IPS DF 6.9 (cell line): ENCODE data around the gene PYGB.

Experiments
- DNase-seq: peaks from one replicate; pipeline ENCODE4 v3.0.0-alpha.2; 2013; ENCODE audit warnings: low read depth, low spot score
- H3K27ac ChIP-seq: one replicate; pipeline ENCODE4 v1.5.1; 2013; ENCODE audit warnings: low read length, control low read depth
- H3K27me3 ChIP-seq: 2 replicates; pipeline ENCODE4 v1.6.1; 2013; ENCODE audit warnings: mild to moderate bottlenecking, low read length; ENCODE audit not compliant: control insufficient read depth, insufficient read depth
- H3K36me3 ChIP-seq: 2 replicates; pipeline ENCODE4 v1.6.1; 2013; ENCODE audit warnings: low read length; ENCODE audit not compliant: control insufficient read depth, insufficient read depth
- H3K4me1 ChIP-seq: 2 replicates; pipeline ENCODE4 v1.6.1; 2013; ENCODE audit warnings: low read length; ENCODE audit not compliant: control insufficient read depth, insufficient read depth
- H3K4me3 ChIP-seq: 2 replicates; pipeline ENCODE4 v1.5.1; 2013; ENCODE audit warnings: mild to moderate bottlenecking, low read length
- H3K9me3 ChIP-seq: 2 replicates; pipeline ENCODE4 v1.6.1; 2013; ENCODE audit warnings: low read length, inconsistent platforms; ENCODE audit not compliant: control insufficient read depth, insufficient read depth
- WGBS: extraction: QIAGEN DNeasy Blood & Tissue Kit; methylation state at CpG from one replicate; pipeline ENCODE4 v1.1.7; 2013; ENCODE audit warnings: mixed read lengths, missing lambda C conversion rate; ENCODE audit not compliant: insufficient read length, insufficient coverage; 5-methylcytosine and 5-hydroxymethylcytosine counted together

Gene PYGB

DNA sequence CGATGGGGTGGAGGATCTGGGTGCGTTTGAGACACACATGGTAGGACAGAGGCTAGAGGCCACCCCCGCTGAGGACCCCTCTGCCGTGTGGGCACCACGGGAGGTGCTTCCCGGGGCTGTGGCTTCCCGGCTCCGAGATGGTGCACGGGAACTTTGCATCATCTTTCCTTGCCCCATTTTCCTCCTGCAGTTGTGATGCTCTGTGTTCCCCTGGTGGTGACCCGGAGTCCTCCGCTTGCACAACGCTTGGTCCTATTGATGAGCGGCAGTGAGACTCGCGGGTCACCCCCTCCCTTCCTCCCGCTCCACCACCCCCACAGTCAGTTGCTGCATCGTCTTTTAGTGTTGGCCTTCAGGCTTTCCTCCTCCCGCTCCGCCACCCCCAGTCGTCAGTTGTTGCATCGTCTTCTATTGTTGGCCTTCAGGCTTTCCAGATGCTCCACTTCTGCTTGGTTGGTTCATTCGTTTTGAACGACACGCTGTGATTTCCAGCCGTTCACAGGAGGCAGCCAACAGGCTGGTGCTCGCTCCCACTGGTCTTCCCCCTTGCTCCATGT is 37.3 kb downstream of the PYGB start:
- Histone ChIP-seq H3K9me3 (no peaks in the 10 kb centered on the region), H3K4me1 (no peaks in the 10 kb centered on the region; the same call in 1 of the 2 replicates), H3K36me3 (peaks cover 30% of the 10 kb centered on the region), H3K27ac (no peak overlapping the region), H3K4me3 (no peak overlapping the region), H3K27me3 (no peaks in the 10 kb centered on the region)
- no peak for DNase-seq
- WGBS: no CpG with 5 or more reads among the region's 26 CpGs

DNA sequence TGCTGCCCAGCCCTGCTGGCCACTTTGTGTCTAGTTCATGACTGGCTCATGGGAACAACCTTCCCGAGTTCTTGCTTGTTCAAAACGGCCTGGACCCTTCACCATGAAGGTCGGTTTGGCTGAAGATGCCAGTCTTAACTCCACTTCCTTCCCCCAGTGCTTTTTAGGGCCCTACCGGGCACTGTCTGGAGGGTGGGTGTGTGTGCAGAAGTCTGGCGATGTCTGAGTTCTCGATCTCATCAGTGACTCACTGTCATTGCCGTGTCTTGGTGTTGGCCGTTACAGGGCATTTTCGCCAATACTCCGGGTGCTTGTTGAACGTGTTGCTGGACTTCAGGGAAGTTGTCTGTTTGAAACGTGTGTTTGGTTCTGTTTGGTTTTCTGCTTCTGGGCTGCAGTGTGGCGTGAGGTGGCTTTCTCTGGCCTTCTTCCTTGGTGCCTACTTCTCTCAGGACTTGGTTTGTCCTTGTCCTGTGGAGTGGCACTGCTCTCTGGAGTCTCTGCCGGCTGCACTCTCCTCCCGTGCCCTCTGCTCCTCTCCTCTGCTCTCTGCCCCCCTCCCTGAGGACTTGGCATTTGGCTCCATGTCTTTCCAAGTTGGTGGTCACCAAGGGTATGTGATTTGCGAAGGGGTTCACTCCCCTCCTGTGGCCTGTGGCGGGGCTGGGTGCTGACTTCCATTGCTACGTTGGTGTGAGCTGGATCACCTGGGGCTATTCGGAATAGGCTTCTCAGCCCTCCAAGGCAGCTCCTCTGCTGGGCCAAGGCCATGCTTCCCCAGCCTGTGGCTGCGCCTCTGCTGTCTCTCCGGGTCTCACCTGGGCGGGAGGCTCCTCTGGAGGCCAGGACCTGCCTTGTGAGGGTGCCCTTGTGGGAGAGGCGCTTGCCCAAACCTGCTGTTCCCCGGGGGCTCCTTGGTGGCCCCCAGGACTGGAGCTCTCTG is 38.2 kb downstream of the PYGB start:
- no peak for DNase-seq
- WGBS: no CpG with 5 or more reads among the region's 24 CpGs
- Histone ChIP-seq H3K4me1 (no peaks in the 10 kb centered on the region; the same call in 1 of the 2 replicates), H3K27me3 (no peaks in the 10 kb centered on the region), H3K4me3 (no peak overlapping the region), H3K27ac (no peak overlapping the region), H3K36me3 (peaks cover 37% of the 10 kb centered on the region), H3K9me3 (no peaks in the 10 kb centered on the region)

DNA sequence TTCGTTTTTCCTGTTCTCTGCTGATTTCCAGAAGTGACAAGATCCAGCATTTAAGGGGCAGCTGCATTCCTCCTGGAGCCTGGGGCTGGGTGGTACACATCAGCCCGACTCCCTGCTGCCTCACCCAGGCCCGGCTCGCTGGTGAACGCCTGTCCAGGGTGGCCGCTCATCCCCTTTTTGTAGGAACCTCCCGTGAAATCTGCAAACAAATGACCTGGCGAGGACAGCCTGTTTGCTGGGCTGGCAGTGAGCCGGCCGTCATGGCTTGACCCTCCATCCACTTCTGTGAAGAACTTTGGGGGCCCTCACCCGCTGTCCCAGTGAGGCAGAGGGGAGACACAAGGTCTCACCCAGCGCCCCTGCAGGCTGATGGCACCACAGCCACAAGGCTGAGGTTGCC is 39.0 kb downstream of the PYGB start:
- H3K27ac ChIP-seq: no peak overlapping the region
- peaks cover 35% of the 10 kb centered on the region for H3K36me3 ChIP-seq
- no peak overlapping the region for H3K4me3 ChIP-seq
- H3K4me1 ChIP-seq: no peaks in the 10 kb centered on the region; the same call in 1 of the 2 replicates
- no peak for DNase-seq
- WGBS: no CpG with 5 or more reads among the region's 12 CpGs
- H3K27me3 ChIP-seq: no peaks in the 10 kb centered on the region
- H3K9me3 ChIP-seq: no peaks in the 10 kb centered on the region

DNA sequence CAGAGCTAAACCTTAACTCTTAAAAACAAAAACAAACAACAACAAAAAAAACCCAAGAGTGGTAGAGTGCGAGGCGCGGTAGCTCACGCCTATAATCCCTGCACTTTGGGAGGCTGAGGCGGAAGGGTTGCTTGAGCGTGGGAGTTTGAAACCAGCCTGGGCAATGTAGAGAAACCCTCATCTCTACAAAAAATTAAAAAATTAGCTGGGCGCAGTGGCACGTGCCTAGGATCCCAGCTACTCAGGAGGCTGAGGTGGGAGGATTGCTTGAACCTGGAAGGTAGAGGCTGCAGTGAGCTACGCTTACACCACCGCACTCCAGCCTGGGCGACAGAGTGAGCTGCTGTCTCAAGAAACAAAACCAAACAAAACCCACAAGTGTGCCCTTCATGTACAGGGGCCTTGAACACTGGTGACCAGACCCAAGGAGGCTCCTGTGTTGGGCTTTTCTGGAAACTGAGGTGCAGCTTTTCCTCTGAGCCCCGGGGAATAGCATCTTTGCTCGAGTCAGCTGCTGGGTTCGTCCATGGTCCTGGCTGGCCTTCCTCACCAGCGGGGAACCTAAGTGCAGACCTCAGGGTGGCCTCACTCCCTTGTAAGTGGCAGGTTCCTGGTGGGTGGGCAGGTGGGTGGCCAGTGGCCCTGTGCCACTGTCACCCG is 39.9 kb downstream of the PYGB start:
- H3K4me1 ChIP-seq: no peaks in the 10 kb centered on the region
- no peak overlapping the region for H3K27ac ChIP-seq
- WGBS: no CpG with 5 or more reads among the region's 16 CpGs
- no peaks in the 10 kb centered on the region for H3K9me3 ChIP-seq
- no peaks in the 10 kb centered on the region for H3K27me3 ChIP-seq
- H3K36me3 ChIP-seq: peaks cover 30% of the 10 kb centered on the region
- no peak for DNase-seq
- no peak overlapping the region for H3K4me3 ChIP-seq

DNA sequence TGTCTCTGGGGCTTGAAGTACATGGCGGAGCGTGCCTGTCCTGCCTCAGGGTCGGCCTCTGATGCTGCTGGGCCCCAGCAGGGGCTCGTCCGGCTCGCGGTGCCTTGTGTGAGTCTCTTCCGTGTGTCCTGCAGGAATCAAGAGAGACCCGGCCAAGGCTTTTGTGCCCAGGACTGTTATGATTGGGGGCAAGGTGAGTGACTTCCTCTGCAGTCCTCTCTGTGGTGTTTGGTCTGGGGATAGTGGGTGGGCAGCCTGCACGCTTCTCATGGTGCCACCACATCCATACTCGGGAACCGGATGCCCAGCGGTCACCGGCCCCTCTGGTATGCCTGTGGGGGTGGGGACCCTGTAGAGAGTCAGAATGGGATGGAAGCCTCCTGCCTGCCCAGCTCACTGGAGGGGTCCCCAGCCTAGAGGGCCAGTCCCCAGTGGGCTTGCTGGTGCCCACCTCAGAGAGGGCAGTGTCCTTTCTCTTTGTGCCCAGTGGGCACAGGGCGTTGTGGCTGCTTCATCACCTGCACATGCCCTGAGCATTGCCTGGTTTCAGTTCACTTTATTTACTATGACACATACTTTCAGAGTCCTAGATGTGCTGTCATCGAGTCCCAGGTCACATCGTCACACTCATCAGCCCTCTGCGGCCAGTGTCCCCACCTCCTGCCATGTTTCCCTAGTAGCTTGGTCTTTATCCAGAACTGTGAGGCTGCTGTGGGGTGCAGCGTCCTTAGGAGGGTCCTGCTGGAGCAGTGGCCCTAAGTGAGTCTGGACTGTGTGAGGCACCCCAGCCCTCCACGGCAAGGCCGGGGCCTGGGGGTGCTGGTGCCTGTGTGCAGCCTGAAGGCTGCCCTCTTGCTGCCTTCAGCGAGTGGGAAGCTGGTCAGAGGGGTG is 40.7 kb downstream of the PYGB start:
- H3K9me3 ChIP-seq: no peaks in the 10 kb centered on the region
- peaks cover 26% of the 10 kb centered on the region for H3K36me3 ChIP-seq
- DNase-seq: no peak
- H3K27me3 ChIP-seq: no peaks in the 10 kb centered on the region
- H3K27ac ChIP-seq: no peak overlapping the region
- no CpG with 5 or more reads among the region's 22 CpGs for WGBS
- H3K4me3 ChIP-seq: no peak overlapping the region; the same call in 1 of the 2 replicates
- no peaks in the 10 kb centered on the region for H3K4me1 ChIP-seq

DNA sequence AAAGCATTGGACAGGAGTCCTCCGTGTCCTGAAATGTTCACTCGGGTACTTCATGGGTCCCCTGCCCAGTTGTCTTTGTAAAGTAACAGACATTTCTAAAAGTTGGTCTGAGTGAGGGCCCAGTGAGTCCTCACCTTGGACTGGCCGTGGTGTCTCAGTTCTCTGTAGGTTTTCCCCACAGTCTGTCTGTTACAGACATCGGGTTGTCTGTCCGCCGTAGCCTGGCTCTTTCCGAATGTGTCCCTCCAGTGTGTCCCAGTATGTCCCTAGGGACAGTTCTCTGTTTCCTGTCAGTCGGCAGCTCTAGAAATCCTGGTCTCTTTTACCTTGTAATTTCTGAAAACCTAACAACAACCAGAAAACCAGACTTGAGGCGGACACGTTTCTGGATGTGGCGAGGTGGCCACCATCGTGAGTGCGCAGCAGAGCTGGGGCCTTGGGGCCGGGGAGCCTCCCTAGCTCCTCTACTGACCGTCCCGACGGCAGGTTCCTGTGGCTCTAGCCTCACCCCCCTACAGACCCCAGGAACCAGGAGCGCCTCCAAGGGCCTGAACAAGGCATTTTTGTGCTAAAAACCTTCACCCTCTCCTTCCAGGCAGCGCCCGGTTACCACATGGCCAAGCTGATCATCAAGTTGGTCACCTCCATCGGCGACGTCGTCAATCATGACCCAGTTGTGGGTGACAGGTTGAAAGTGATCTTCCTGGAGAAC is 42.2 kb downstream of the PYGB start:
- peaks cover 20% of the 10 kb centered on the region for H3K36me3 ChIP-seq
- no peaks in the 10 kb centered on the region for H3K9me3 ChIP-seq
- H3K27me3 ChIP-seq: no peaks in the 10 kb centered on the region
- no peaks in the 10 kb centered on the region for H3K4me1 ChIP-seq
- no peak overlapping the region for H3K27ac ChIP-seq
- no peak overlapping the region for H3K4me3 ChIP-seq
- DNase-seq: no peak
- no CpG with 5 or more reads among the region's 24 CpGs for WGBS

DNA sequence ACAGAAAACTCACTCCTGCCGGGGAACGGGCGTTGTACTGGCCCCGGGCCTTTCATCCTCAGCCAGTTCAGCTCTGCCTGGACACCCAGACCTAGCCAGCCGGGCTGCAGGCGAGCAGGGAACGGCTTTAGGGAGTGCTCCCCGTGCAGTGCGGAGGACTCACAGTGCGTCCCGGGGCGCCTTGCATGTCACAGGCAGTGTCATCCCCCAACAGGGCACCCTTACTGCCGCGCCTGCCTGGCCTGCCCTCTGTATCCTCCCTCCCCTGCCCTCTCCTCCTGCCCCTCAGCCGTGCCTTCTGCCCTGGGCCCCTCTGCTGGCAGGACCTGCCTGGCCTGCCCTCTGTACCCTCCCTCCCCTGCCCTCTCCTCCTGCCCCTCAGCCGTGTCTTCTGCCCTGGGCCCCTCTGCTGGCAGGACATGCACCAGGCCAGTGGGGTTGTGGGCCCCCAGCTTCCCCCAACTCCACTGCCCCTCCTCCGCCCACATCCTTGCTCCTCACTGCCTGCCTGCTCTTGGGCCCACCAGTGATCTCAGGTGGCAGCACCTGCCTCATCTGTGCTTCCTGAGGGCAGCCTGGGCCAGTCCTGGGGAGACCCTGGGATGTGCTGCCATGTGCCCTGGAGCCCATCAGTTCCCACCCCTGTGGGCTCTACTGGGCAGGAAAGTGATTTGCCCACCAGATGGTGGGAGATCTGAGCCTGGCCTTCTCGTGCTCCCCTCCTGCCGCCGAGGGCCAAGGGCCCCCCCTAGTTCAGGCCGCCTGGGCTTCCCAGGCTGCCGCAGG is 43.0 kb downstream of the PYGB start:
- DNase-seq: no peak
- H3K36me3 ChIP-seq: peaks cover 15% of the 10 kb centered on the region
- no peaks in the 10 kb centered on the region for H3K27me3 ChIP-seq
- no peaks in the 10 kb centered on the region for H3K9me3 ChIP-seq
- no CpG with 5 or more reads among the region's 22 CpGs for WGBS
- no peak overlapping the region for H3K27ac ChIP-seq
- H3K4me1 ChIP-seq: no peaks in the 10 kb centered on the region
- no peak overlapping the region for H3K4me3 ChIP-seq

DNA sequence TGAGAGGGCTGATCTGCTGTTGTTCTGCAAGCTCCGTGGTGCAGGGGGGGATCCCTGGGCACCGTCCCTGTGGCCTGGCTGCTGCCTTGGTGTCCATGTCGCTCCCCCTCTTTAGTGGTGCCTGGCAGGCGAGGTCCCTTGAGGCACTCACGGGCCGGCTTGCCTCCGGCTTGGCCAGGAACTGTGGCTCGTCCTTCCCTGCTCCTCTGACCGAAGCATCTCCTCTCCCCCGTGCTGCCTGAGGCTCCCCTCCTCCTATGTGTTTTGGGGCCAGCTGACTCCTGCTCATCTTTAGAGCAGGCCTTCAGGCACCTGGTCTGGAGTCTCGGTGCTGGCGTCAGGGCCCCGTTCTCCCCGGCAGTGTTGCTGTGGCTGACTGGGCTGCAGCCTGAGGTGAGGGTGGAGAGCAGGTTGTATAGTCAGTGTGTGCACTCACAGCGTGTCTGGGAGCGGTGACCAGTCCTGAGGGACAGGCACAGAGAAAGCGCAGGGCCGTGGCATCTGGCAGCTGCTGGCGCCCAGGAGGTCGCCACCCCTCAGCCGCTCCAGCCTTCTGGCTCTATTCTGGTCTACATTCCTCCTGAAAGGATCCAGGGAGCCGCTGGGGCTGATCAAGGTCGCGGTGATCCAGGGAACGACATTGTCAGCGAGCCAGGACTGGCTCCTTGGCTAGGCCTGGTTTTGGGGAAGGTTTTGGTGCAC is 43.7 kb downstream of the PYGB start:
- H3K36me3 ChIP-seq: peaks cover 11% of the 10 kb centered on the region
- no peaks in the 10 kb centered on the region for H3K27me3 ChIP-seq
- no CpG with 5 or more reads among the region's 26 CpGs for WGBS
- H3K27ac ChIP-seq: no peak overlapping the region
- H3K9me3 ChIP-seq: no peaks in the 10 kb centered on the region
- no peaks in the 10 kb centered on the region; the same call in 1 of the 2 replicates for H3K4me1 ChIP-seq
- DNase-seq: no peak
- no peak overlapping the region for H3K4me3 ChIP-seq
